Peyer's patch (tissue), 4 donors: ENCODE measurements around the gene CERS6.

Source experiments
- CTCF ChIP-seq, 6 experiments: fragments of 450-650 bp in 4 of 6; fragments of 200-600 bp in 2 of 6; sonication (generic) in 1 of 6; IDR thresholded peaks; one replicate each; pipeline ENCODE4 v1.5.1; 2017 to 2019; ENCODE audit warnings: antibody characterized with exemption in 6 of 6, mild to moderate bottlenecking in 3 of 6, moderate library complexity in 1 of 6
- POLR2A ChIP-seq, 2 donors: fragments of 450-650 bp; IDR thresholded peaks; one replicate each; pipeline ENCODE4 v1.5.1; 2017; ENCODE audit warnings: antibody characterized with exemption in 2 of 2, mild to moderate bottlenecking in 2 of 2, moderate library complexity in 2 of 2

GRCh38 chr2:168773128-168773527 lies 317.1 kb downstream of the CERS6 start:
- TF ChIP-seq CTCF (IDR thresholded peaks at IDR 0.05) (no peak), POLR2A (IDR thresholded peaks at IDR 0.05) (no peak)
